Prostate gland (tissue), 2 donors: Measurements from ENCODE around the gene DMGDH. TPM values are rescaled to one million over a fixed set of nuclear protein-coding genes. Genes with fewer than 3 reads are reported as not detected.

Experiments used
- DNase-seq: peaks from one replicate; pipeline ENCODE4 v3.0.0-alpha.2; 2019; ENCODE audit warnings: low spot score
- H3K27ac ChIP-seq, 2 donors: fragments of 200-600 bp; sonication (generic); 2 replicates each; pipeline ENCODE4 v1.5.1; 2017 to 2019
- H3K27me3 ChIP-seq: fragments of 200-600 bp; sonication (generic); replicated peaks from 2 replicates; pipeline ENCODE4 v1.5.1; 2019; ENCODE audit not compliant: insufficient read depth
- H3K36me3 ChIP-seq, 2 donors: fragments of 200-600 bp; sonication (generic); 1 replicate in 1 of 2; 2 replicates in 1 of 2; pipeline versions ENCODE4 v1.5.1 to v1.8.1; 2017 to 2019
- H3K4me1 ChIP-seq: fragments of 200-600 bp; sonication (generic); replicated peaks from 2 replicates; pipeline ENCODE4 v1.5.1; 2019
- H3K4me3 ChIP-seq, 2 donors: fragments of 200-600 bp; sonication (generic); 2 replicates each; pipeline ENCODE4 v1.5.1; 2017 to 2019
- H3K9me3 ChIP-seq: fragments of 200-600 bp; sonication (generic); 2 replicates; pipeline ENCODE4 v1.5.1; 2017
- POLR2A ChIP-seq: fragments of 450-650 bp; IDR thresholded peaks from one replicate; pipeline ENCODE4 v1.6.1; 2016; ENCODE audit warnings: antibody characterized with exemption, mild to moderate bottlenecking
- POLR2AphosphoS5 ChIP-seq: sonication (generic); formaldehyde crosslinking; IDR thresholded peaks from one replicate; pipeline ENCODE4 v1.6.1; 2017; ENCODE audit warnings: antibody characterized with exemption
- WGBS: methylation state at CpG from one replicate; pipeline ENCODE4 v1.1.5; 2018; 5-methylcytosine and 5-hydroxymethylcytosine counted together
- intact Hi-C: fragments of 100-400 bp; cut with DNase I; formaldehyde crosslinking; loops from one replicate; pipeline ENCODE4 v1.14.2; 2022
- total RNA-seq, 2 donors: library from RNA; depleted of rRNA; stranded (reverse); fragments of >200 nt; gene quantifications; one replicate each; pipeline ENCODE4 v1.1.0, GENCODE V29; 2016
- TF ChIP-seq, protein P1 (sequence below), 4 experiments: fragments of 200-600 bp in 2 of 4; fragments of 450-650 bp in 2 of 4; sonication (generic) in 2 of 4; IDR thresholded peaks; 1 replicate in 3 of 4; 2 replicates in 1 of 4; pipeline ENCODE4 v1.5.1; 2016 to 2019; ENCODE audit warnings: antibody characterized with exemption in 4 of 4, mild to moderate bottlenecking in 2 of 4, moderate library complexity in 2 of 4

The DMGDH gene
- total RNA-seq, 2 donors from 2014 or later, result 0.77 to 9.9 TPM

- H3K4me1 ChIP-seq, result no peaks in the 10 kb centered on the region
- H3K36me3 ChIP-seq, result no peaks in the 10 kb centered on the region
- DNase-seq, result no peak
- H3K27me3 ChIP-seq, result no peaks in the 10 kb centered on the region
- TF ChIP-seq POLR2A, result no peak
- TF ChIP-seq POLR2AphosphoS5, result no peak
- TF ChIP-seq, protein P1, sequence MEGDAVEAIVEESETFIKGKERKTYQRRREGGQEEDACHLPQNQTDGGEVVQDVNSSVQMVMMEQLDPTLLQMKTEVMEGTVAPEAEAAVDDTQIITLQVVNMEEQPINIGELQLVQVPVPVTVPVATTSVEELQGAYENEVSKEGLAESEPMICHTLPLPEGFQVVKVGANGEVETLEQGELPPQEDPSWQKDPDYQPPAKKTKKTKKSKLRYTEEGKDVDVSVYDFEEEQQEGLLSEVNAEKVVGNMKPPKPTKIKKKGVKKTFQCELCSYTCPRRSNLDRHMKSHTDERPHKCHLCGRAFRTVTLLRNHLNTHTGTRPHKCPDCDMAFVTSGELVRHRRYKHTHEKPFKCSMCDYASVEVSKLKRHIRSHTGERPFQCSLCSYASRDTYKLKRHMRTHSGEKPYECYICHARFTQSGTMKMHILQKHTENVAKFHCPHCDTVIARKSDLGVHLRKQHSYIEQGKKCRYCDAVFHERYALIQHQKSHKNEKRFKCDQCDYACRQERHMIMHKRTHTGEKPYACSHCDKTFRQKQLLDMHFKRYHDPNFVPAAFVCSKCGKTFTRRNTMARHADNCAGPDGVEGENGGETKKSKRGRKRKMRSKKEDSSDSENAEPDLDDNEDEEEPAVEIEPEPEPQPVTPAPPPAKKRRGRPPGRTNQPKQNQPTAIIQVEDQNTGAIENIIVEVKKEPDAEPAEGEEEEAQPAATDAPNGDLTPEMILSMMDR (IDR thresholded peaks at IDR 0.05), result no peak
- no peak overlapping the region for H3K4me3 ChIP-seq
- intact Hi-C loops, result no loop called here
- WGBS, result 83% methylated on average over 6 of the region's 6 CpGs
- no peaks in the 10 kb centered on the region for H3K9me3 ChIP-seq
- H3K27ac ChIP-seq, result no peak overlapping the region
Observed at GRCh38 chr5:79005936-79006631, 63.4 kb downstream of the DMGDH start.

- no peak for TF ChIP-seq POLR2AphosphoS5
- TF ChIP-seq, protein P1 (IDR thresholded peaks at IDR 0.05), result no peak
- no peak for TF ChIP-seq POLR2A
- Histone ChIP-seq H3K9me3 (no peaks in the 10 kb centered on the region), H3K27me3 (no peaks in the 10 kb centered on the region), H3K27ac (no peak overlapping the region), H3K4me3 (no peak overlapping the region), H3K4me1 (no peaks in the 10 kb centered on the region), H3K36me3 (no peaks in the 10 kb centered on the region)
- no peak for DNase-seq
- intact Hi-C loops, result no loop called here
- 75% methylated on average over 4 of the region's 4 CpGs for WGBS
Observed at GRCh38 chr5:79005151-79005550, 64.3 kb downstream of the DMGDH start.

GRCh38 chr5:79002374-79002773 lies 67.1 kb downstream of the DMGDH start:
- H3K36me3 ChIP-seq, result no peaks in the 10 kb centered on the region
- no peak overlapping the region for H3K27ac ChIP-seq
- intact Hi-C loops, result no loop called here
- no peaks in the 10 kb centered on the region for H3K27me3 ChIP-seq
- H3K4me3 ChIP-seq, result no peak overlapping the region
- no peak for TF ChIP-seq POLR2A
- TF ChIP-seq, protein P1 (IDR thresholded peaks at IDR 0.05), result no peak
- TF ChIP-seq POLR2AphosphoS5, result no peak
- 89% methylated on average over 1 of the region's 1 CpG for WGBS
- H3K4me1 ChIP-seq, result no peaks in the 10 kb centered on the region
- DNase-seq, result no peak
- H3K9me3 ChIP-seq, result no peaks in the 10 kb centered on the region

- H3K36me3 ChIP-seq, result no peaks in the 10 kb centered on the region
- no peak overlapping the region for H3K4me3 ChIP-seq
- H3K4me1 ChIP-seq, result no peaks in the 10 kb centered on the region
- H3K9me3 ChIP-seq, result no peaks in the 10 kb centered on the region
- intact Hi-C loops, result no loop called here
- TF ChIP-seq POLR2AphosphoS5, result no peak
- no peak for TF ChIP-seq POLR2A
- TF ChIP-seq, protein P1 (IDR thresholded peaks at IDR 0.05), result no peak
- DNase-seq, result no peak
- H3K27ac ChIP-seq, result peak overlapping the region in 1 of 2 donors; percentile 4
- no peaks in the 10 kb centered on the region for H3K27me3 ChIP-seq
Observed at GRCh38 chr5:79001471-79001870, 68.0 kb downstream of the DMGDH start.

DNA sequence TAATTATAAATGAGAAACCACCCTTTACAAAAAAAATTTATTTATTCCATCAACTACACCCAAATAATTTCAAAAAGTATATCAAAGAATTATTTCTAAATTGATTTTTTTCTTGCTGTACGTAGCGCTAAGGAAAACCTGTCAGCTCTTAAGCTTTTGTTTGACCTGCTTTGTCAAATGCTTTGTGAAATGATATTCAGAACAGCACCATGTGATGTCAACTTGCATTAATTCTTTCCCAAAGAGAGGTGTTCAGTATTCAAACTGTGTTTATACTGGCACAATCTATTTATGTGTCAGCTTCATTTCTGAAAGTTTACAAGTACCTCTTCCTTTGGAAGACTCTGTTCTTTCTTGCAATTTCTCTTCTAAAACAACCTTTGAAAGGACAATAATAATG lies 72.4 kb downstream of the DMGDH start:
- Histone ChIP-seq H3K4me3 (no peak overlapping the region), H3K36me3 (no peaks in the 10 kb centered on the region), H3K9me3 (no peaks in the 10 kb centered on the region), H3K4me1 (no peaks in the 10 kb centered on the region), H3K27me3 (no peaks in the 10 kb centered on the region), H3K27ac (no peak overlapping the region)
- intact Hi-C loops, result no loop called here
- TF ChIP-seq, protein P1 (IDR thresholded peaks at IDR 0.05), result no peak
- TF ChIP-seq POLR2A (no peak), POLR2AphosphoS5 (peak; percentile 38)
- DNase-seq, result no peak
- 46% methylated on average over 2 of the region's 2 CpGs for WGBS
